Loucy (cell line): ENCODE data around the gene C2CD4B.

Experiments
- H2AFZ ChIP-seq: fragments of 200-600 bp; sonication (generic); 2 replicates; pipeline ENCODE4 v1.6.0; 2016; ENCODE audit warnings: antibody characterized with exemption, mild to moderate bottlenecking, low read length, moderate library complexity
- H3F3A ChIP-seq: fragments of 200-600 bp; 2 replicates; pipeline ENCODE4 v1.6.0; 2016; ENCODE audit warnings: antibody characterized with exemption, low read depth, mild to moderate bottlenecking
- H3K27me3 ChIP-seq: fragments of 200-600 bp; sonication (generic); 2 replicates; pipeline ENCODE4 v1.6.1; 2014; ENCODE audit warnings: low read length, mild to moderate bottlenecking; ENCODE audit not compliant: insufficient read depth, poor library complexity, severe bottlenecking
- H3K36me3 ChIP-seq: fragments of 200-600 bp; sonication (generic); 2 replicates; pipeline ENCODE4 v1.6.1; 2016; ENCODE audit warnings: low read length; ENCODE audit not compliant: insufficient read depth
- H3K4me1 ChIP-seq: fragments of 200-600 bp; sonication (generic); 2 replicates; pipeline ENCODE4 v1.5.1; 2014; ENCODE audit warnings: low read length, mild to moderate bottlenecking; ENCODE audit not compliant: insufficient read depth, poor library complexity, severe bottlenecking
- H3K4me2 ChIP-seq: fragments of 200-600 bp; sonication (generic); 2 replicates; pipeline ENCODE4 v1.6.0; 2014; ENCODE audit warnings: antibody characterized with exemption, low read length, low read depth, mild to moderate bottlenecking; ENCODE audit not compliant: poor library complexity, severe bottlenecking
- H3K4me3 ChIP-seq: fragments of 200-600 bp; sonication (generic); 2 replicates; pipeline ENCODE4 v1.5.1; 2014; ENCODE audit warnings: low read length, mild to moderate bottlenecking, mixed read lengths; ENCODE audit not compliant: poor library complexity, severe bottlenecking
- H3K79me2 ChIP-seq: fragments of 200-600 bp; sonication (generic); 2 replicates; pipeline ENCODE4 v1.6.1; 2014; ENCODE audit warnings: low read length; ENCODE audit not compliant: insufficient read depth
- H3K9ac ChIP-seq: fragments of 200-600 bp; sonication (generic); 2 replicates; pipeline ENCODE4 v1.6.0; 2014; ENCODE audit warnings: mild to moderate bottlenecking, low read depth, low read length, moderate library complexity; ENCODE audit not compliant: poor library complexity, severe bottlenecking
- H3K9me2 ChIP-seq: fragments of 200-600 bp; sonication (generic); replicated peaks from 2 replicates; pipeline ENCODE4 v1.6.1; 2016; ENCODE audit warnings: low read depth, low read length, mixed read lengths
- H3K9me3 ChIP-seq: fragments of 200-600 bp; sonication (generic); 2 replicates; pipeline ENCODE4 v1.6.1; 2014; ENCODE audit warnings: mild to moderate bottlenecking, antibody characterized with exemption, low read length, low read depth; ENCODE audit not compliant: insufficient read depth
- H4K20me1 ChIP-seq: fragments of 200-600 bp; sonication (generic); 2 replicates; pipeline ENCODE4 v1.6.0; 2014; ENCODE audit warnings: antibody characterized with exemption, low read length, mild to moderate bottlenecking; ENCODE audit not compliant: insufficient read depth, poor library complexity, severe bottlenecking
- CTCF ChIP-seq: fragments of 200-600 bp; sonication (generic); conservative IDR thresholded peaks from 2 replicates; pipeline ENCODE4 v1.5.1; 2014; ENCODE audit warnings: mild to moderate bottlenecking, antibody characterized with exemption, low read length
- EZH2phosphoT487 ChIP-seq: fragments of 200-600 bp; IDR thresholded peaks from 2 replicates; pipeline ENCODE4 v1.6.1; 2018; ENCODE audit warnings: antibody characterized with exemption, mild to moderate bottlenecking, moderate library complexity, borderline replicate concordance

Gene C2CD4B

GRCh38 chr15:62164014-62164395 lies 1.1 kb downstream of the C2CD4B start:
- no peaks in the 10 kb centered on the region for H3K9me3 ChIP-seq
- H3K4me1 ChIP-seq = peaks cover 7% of the 10 kb centered on the region
- no peak overlapping the region for H3K4me3 ChIP-seq
- H2AFZ ChIP-seq = no peak overlapping the region
- no peak overlapping the region for H3K4me2 ChIP-seq
- no peaks in the 10 kb centered on the region for H3K79me2 ChIP-seq
- H4K20me1 ChIP-seq = no peaks in the 10 kb centered on the region
- no peaks in the 10 kb centered on the region for H3K27me3 ChIP-seq
- no peaks in the 10 kb centered on the region for H3K9me2 ChIP-seq
- no peak for TF ChIP-seq CTCF
- no peak for TF ChIP-seq EZH2phosphoT487
- H3F3A ChIP-seq = no peaks in the 10 kb centered on the region
- no peaks in the 10 kb centered on the region for H3K36me3 ChIP-seq
- H3K9ac ChIP-seq = no peak overlapping the region

- H3K9me3 ChIP-seq = peaks cover under 1% of the 10 kb centered on the region; the same call in 1 of the 2 replicates
- no peaks in the 10 kb centered on the region for H4K20me1 ChIP-seq
- peaks cover 7% of the 10 kb centered on the region for H3K4me1 ChIP-seq
- H3K79me2 ChIP-seq = no peaks in the 10 kb centered on the region
- no peak overlapping the region for H2AFZ ChIP-seq
- no peaks in the 10 kb centered on the region for H3K36me3 ChIP-seq
- no peaks in the 10 kb centered on the region for H3K9me2 ChIP-seq
- H3K9ac ChIP-seq = no peak overlapping the region
- TF ChIP-seq EZH2phosphoT487 = no peak
- no peak for TF ChIP-seq CTCF
- no peak overlapping the region for H3K4me2 ChIP-seq
- no peak overlapping the region for H3K4me3 ChIP-seq
- H3F3A ChIP-seq = no peaks in the 10 kb centered on the region
- H3K27me3 ChIP-seq = no peaks in the 10 kb centered on the region
Observed at GRCh38 chr15:62163397-62164013, 1.6 kb downstream of the C2CD4B start.

- Histone ChIP-seq H3K27me3 (no peaks in the 10 kb centered on the region), H3K36me3 (no peaks in the 10 kb centered on the region), H3K4me3 (no peak overlapping the region), H3K9me3 (peaks cover under 1% of the 10 kb centered on the region; the same call in 1 of the 2 replicates), H3K4me2 (no peak overlapping the region), H3K4me1 (peaks cover 14% of the 10 kb centered on the region), H2AFZ (no peak overlapping the region), H3K79me2 (no peaks in the 10 kb centered on the region), H3F3A (no peaks in the 10 kb centered on the region), H3K9ac (no peak overlapping the region), H4K20me1 (no peaks in the 10 kb centered on the region), H3K9me2 (no peaks in the 10 kb centered on the region)
- TF ChIP-seq CTCF (no peak), EZH2phosphoT487 (no peak)
Observed at GRCh38 chr15:62153228-62153627, 11.9 kb downstream of the C2CD4B start.
